Thymus (tissue), 11 donors: ENCODE measurements around the gene FSIP1. TPM values are rescaled to one million over a fixed set of nuclear protein-coding genes. Genes with fewer than 3 reads are reported as not detected.

Experiments
- DNase-seq, 9 donors: peaks; one replicate each; pipeline ENCODE4 v3.0.0-alpha.2; 2013; ENCODE audit warnings: low spot score in 9 of 9, low read depth in 6 of 9, missing footprints in 1 of 9
- H3K27ac ChIP-seq, 2 donors: one replicate each; pipeline ENCODE4 v1.5.1; 2013; ENCODE audit warnings: control low read depth in 1 of 2, low read depth in 1 of 2, low read length in 1 of 2, mild to moderate bottlenecking in 1 of 2, moderate library complexity in 1 of 2
- H3K27me3 ChIP-seq, 2 donors: one replicate each; pipeline ENCODE4 v1.5.1; 2013; ENCODE audit warnings: low read length in 1 of 2; ENCODE audit not compliant: control insufficient read depth in 2 of 2, insufficient read depth in 1 of 2
- H3K36me3 ChIP-seq, 2 donors: one replicate each; pipeline ENCODE4 v1.5.1; 2013; ENCODE audit warnings: low read length in 1 of 2, mild to moderate bottlenecking in 1 of 2, moderate library complexity in 1 of 2; ENCODE audit not compliant: control insufficient read depth in 2 of 2, insufficient read depth in 2 of 2
- H3K4me1 ChIP-seq, 2 donors: one replicate each; pipeline ENCODE4 v1.5.1; 2013; ENCODE audit warnings: low read length in 2 of 2; ENCODE audit not compliant: control insufficient read depth in 2 of 2, insufficient read depth in 2 of 2
- H3K4me3 ChIP-seq, 2 donors: one replicate each; pipeline ENCODE4 v1.5.1; 2013; ENCODE audit warnings: low read length in 2 of 2, control low read depth in 1 of 2, mild to moderate bottlenecking in 1 of 2
- H3K9me3 ChIP-seq, 2 donors: one replicate each; pipeline ENCODE4 v1.5.1; 2013; ENCODE audit warnings: low read length in 1 of 2, mild to moderate bottlenecking in 1 of 2; ENCODE audit not compliant: control insufficient read depth in 2 of 2, insufficient read depth in 1 of 2
- WGBS: extraction: QIAGEN DNeasy Blood & Tissue Kit; methylation state at CpG from one replicate; pipeline ENCODE4 v1.1.7; 2013; 5-methylcytosine and 5-hydroxymethylcytosine counted together
- polyA plus RNA-seq: library from polyadenylated mRNA; stranded (reverse); fragments of 200-250 nt; gene quantifications from one replicate; pipeline ENCODE4 v1.2.3, GENCODE V29; 2013
- total RNA-seq: library from RNA; stranded (reverse); fragments of 120-200 nt; gene quantifications from one replicate; pipeline ENCODE4 v1.2.4, GENCODE V29; 2013
- donor health status: healthy.

Gene FSIP1
- total and polyA plus RNA-seq, 2 donors: 0.37 to 0.76 TPM

- Histone ChIP-seq H3K27me3 (no peaks in the 10 kb centered on the region), H3K4me3 (no peak overlapping the region), H3K9me3 (no peaks in the 10 kb centered on the region), H3K4me1 (no peaks in the 10 kb centered on the region), H3K36me3 (no peaks in the 10 kb centered on the region), H3K27ac (no peak overlapping the region)
- no peak for DNase-seq
Measured at GRCh38 chr15:39752246-39752645, 30.4 kb downstream of the FSIP1 start.

- Histone ChIP-seq H3K36me3 (no peaks in the 10 kb centered on the region), H3K4me1 (no peaks in the 10 kb centered on the region), H3K4me3 (no peak overlapping the region), H3K27me3 (no peaks in the 10 kb centered on the region), H3K27ac (no peak overlapping the region), H3K9me3 (no peaks in the 10 kb centered on the region)
- DNase-seq: no peak
- WGBS: 94% methylated on average over 2 of the region's 2 CpGs
Measured at GRCh38 chr15:39748276-39748675, 34.4 kb downstream of the FSIP1 start.

GRCh38 chr15:39747326-39747725 is 35.3 kb downstream of the FSIP1 start:
- no peaks in the 10 kb centered on the region for H3K4me1 ChIP-seq
- H3K27ac ChIP-seq: no peak overlapping the region
- no peak overlapping the region for H3K4me3 ChIP-seq
- H3K27me3 ChIP-seq: no peaks in the 10 kb centered on the region
- no peaks in the 10 kb centered on the region for H3K9me3 ChIP-seq
- no peaks in the 10 kb centered on the region for H3K36me3 ChIP-seq
- DNase-seq: no peak

GRCh38 chr15:39746714-39747276 is 35.8 kb downstream of the FSIP1 start:
- Histone ChIP-seq H3K36me3 (no peaks in the 10 kb centered on the region), H3K4me1 (no peaks in the 10 kb centered on the region), H3K27ac (no peak overlapping the region), H3K27me3 (no peaks in the 10 kb centered on the region), H3K9me3 (no peaks in the 10 kb centered on the region), H3K4me3 (no peak overlapping the region)
- 93% methylated on average over 1 of the region's 1 CpG for WGBS
- DNase-seq: no peak

- no peak overlapping the region for H3K27ac ChIP-seq
- H3K27me3 ChIP-seq: no peaks in the 10 kb centered on the region
- 97% methylated on average over 2 of the region's 2 CpGs for WGBS
- no peaks in the 10 kb centered on the region for H3K4me1 ChIP-seq
- DNase-seq: peak in 1 of 9 donors; percentile 2
- no peaks in the 10 kb centered on the region for H3K9me3 ChIP-seq
- H3K36me3 ChIP-seq: no peaks in the 10 kb centered on the region
- no peak overlapping the region for H3K4me3 ChIP-seq
Measured at GRCh38 chr15:39746176-39746575, 36.5 kb downstream of the FSIP1 start.

- H3K36me3 ChIP-seq: no peaks in the 10 kb centered on the region
- 38% methylated on average over 2 of the region's 2 CpGs for WGBS
- H3K4me3 ChIP-seq: no peak overlapping the region
- DNase-seq: no peak
- H3K9me3 ChIP-seq: no peaks in the 10 kb centered on the region
- H3K27ac ChIP-seq: no peak overlapping the region
- no peaks in the 10 kb centered on the region for H3K27me3 ChIP-seq
- no peaks in the 10 kb centered on the region for H3K4me1 ChIP-seq
Measured at GRCh38 chr15:39745415-39745814, 37.2 kb downstream of the FSIP1 start.

- no peaks in the 10 kb centered on the region for H3K9me3 ChIP-seq
- peak in 3 of 9 donors; percentile 8 to 54 (median 32) for DNase-seq
- 81% methylated on average over 7 of the region's 7 CpGs for WGBS
- no peak overlapping the region for H3K27ac ChIP-seq
- H3K4me1 ChIP-seq: no peaks in the 10 kb centered on the region
- no peaks in the 10 kb centered on the region for H3K27me3 ChIP-seq
- no peak overlapping the region for H3K4me3 ChIP-seq
- no peaks in the 10 kb centered on the region for H3K36me3 ChIP-seq
Measured at GRCh38 chr15:39744334-39745103, 38.1 kb downstream of the FSIP1 start.

GRCh38 chr15:39743611-39744010 is 39.0 kb downstream of the FSIP1 start:
- H3K27ac ChIP-seq: no peak overlapping the region
- 48% methylated on average over 2 of the region's 2 CpGs for WGBS
- no peaks in the 10 kb centered on the region for H3K9me3 ChIP-seq
- no peaks in the 10 kb centered on the region for H3K36me3 ChIP-seq
- H3K4me3 ChIP-seq: no peak overlapping the region
- no peaks in the 10 kb centered on the region for H3K4me1 ChIP-seq
- no peaks in the 10 kb centered on the region for H3K27me3 ChIP-seq
- DNase-seq: no peak

GRCh38 chr15:39741258-39741657 is 41.4 kb downstream of the FSIP1 start:
- Histone ChIP-seq H3K4me1 (no peaks in the 10 kb centered on the region), H3K4me3 (no peak overlapping the region), H3K36me3 (no peaks in the 10 kb centered on the region), H3K9me3 (no peaks in the 10 kb centered on the region), H3K27me3 (no peaks in the 10 kb centered on the region), H3K27ac (no peak overlapping the region)
- no peak for DNase-seq
